Upper lobe of left lung (tissue), 4 donors: Measurements from ENCODE around the gene MSANTD2.

Experiments
- POLR2AphosphoS5 ChIP-seq, 2 donors: sonication (generic); formaldehyde crosslinking; IDR thresholded peaks; one replicate each; pipeline ENCODE4 v1.5.1; 2017; ENCODE audit warnings: antibody characterized with exemption in 2 of 2
- TF ChIP-seq, protein P1 (sequence below), 6 experiments: fragments of 450-650 bp in 4 of 6; fragments of 200-600 bp in 2 of 6; sonication (generic) in 2 of 6; IDR thresholded peaks; one replicate each; pipeline ENCODE4 v1.5.1; 2016 to 2019; ENCODE audit warnings: antibody characterized with exemption in 6 of 6

DNA sequence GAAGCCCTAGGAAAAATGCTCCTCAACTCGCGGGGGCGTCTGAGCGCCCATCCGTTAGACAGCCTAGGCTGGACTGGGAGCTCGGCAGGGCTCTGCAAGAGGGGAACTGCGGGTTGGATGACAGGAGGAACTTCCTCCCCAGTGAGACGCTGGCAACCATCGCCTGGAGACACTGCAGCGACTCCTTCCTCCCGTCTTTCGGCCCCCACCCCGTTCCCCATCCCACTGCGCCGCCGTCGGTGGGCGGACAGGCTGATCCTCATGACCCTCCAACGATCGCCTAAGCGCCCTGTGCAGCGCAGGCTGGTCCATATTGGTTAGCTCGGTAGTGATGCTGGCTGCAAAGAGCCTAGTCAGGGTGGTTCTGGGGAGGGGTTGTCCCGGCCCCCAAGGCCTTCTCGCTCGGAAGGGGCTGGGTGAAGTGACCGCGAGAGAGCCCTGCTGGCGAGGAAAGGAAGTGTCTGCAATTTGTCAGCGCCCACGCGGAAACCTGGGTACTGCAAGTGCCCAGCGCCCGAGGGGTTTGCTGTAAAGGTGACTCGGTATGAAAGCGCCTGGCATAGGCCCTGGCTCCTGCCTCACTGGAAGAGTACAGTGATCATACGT is 59.8 kb downstream of the MSANTD2 start:
- TF ChIP-seq, protein P1, sequence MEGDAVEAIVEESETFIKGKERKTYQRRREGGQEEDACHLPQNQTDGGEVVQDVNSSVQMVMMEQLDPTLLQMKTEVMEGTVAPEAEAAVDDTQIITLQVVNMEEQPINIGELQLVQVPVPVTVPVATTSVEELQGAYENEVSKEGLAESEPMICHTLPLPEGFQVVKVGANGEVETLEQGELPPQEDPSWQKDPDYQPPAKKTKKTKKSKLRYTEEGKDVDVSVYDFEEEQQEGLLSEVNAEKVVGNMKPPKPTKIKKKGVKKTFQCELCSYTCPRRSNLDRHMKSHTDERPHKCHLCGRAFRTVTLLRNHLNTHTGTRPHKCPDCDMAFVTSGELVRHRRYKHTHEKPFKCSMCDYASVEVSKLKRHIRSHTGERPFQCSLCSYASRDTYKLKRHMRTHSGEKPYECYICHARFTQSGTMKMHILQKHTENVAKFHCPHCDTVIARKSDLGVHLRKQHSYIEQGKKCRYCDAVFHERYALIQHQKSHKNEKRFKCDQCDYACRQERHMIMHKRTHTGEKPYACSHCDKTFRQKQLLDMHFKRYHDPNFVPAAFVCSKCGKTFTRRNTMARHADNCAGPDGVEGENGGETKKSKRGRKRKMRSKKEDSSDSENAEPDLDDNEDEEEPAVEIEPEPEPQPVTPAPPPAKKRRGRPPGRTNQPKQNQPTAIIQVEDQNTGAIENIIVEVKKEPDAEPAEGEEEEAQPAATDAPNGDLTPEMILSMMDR (IDR thresholded peaks at IDR 0.05) = peak; percentile 66 to 85 (median 72)
- TF ChIP-seq POLR2AphosphoS5 (IDR thresholded peaks at IDR 0.05) = no peak
